Heart left ventricle (tissue), 16 donors: ENCODE measurements around the gene SCGB2B2. TPM values are rescaled to one million over a fixed set of nuclear protein-coding genes. Genes with fewer than 3 reads are reported as not detected.
"Not testable (repeated sequence)": the region's sequence is repeated elsewhere in the genome, so short reads cannot be mapped to it uniquely, and the experiment has no call there.

ENCODE experiments used
- ATAC-seq, 4 donors: fragments of 200-7000 bp; cut with Tn5 transposase; one replicate each; pipeline ENCODE4 v1.9.1; 2020 to 2022; ENCODE audit warnings: moderate library complexity in 4 of 4, mild to moderate bottlenecking in 3 of 4, moderate number of reproducible peaks in 1 of 4
- DNase-seq, 5 donors: peaks; one replicate each; pipeline ENCODE4 v3.0.0-alpha.2; 2020
- H3K27ac ChIP-seq, 12 donors: fragments of 200-600 bp; sonication (generic) in 4 of 12; one replicate each; pipeline versions ENCODE4 v1.5.0 to v1.8.0; 2016 to 2022; ENCODE audit warnings: mild to moderate bottlenecking in 2 of 12
- H3K27me3 ChIP-seq, 9 donors: fragments of 200-600 bp; sonication (generic) in 2 of 9; one replicate each; pipeline versions ENCODE4 v1.5.1 to v1.8.0; 2016 to 2022; ENCODE audit warnings: mild to moderate bottlenecking in 3 of 9
- H3K36me3 ChIP-seq, 9 donors: fragments of 200-600 bp; sonication (generic) in 2 of 9; one replicate each; pipeline versions ENCODE4 v1.5.0 to v1.8.0; 2018 to 2022; ENCODE audit warnings: mild to moderate bottlenecking in 2 of 9
- H3K4me1 ChIP-seq, 12 donors: fragments of 200-600 bp; sonication (generic) in 4 of 12; one replicate each; pipeline versions ENCODE4 v1.5.0 to v1.8.0; 2016 to 2022; ENCODE audit warnings: mild to moderate bottlenecking in 3 of 12
- H3K4me3 ChIP-seq, 12 donors: fragments of 200-600 bp; sonication (generic) in 4 of 12; one replicate each; pipeline versions ENCODE4 v1.5.0 to v1.8.0; 2017 to 2022; ENCODE audit warnings: mild to moderate bottlenecking in 9 of 12, moderate library complexity in 4 of 12
- H3K9me3 ChIP-seq, 12 donors: fragments of 200-600 bp; sonication (generic) in 4 of 12; one replicate each; pipeline versions ENCODE4 v1.5.0 to v1.8.0; 2016 to 2022; ENCODE audit warnings: mild to moderate bottlenecking in 1 of 12
- CTCF ChIP-seq, 12 donors: fragments of 200-600 bp; sonication (generic) in 4 of 12; IDR thresholded peaks; one replicate each; pipeline versions ENCODE4 v1.5.0 to v1.8.0; 2018 to 2022; ENCODE audit warnings: antibody characterized with exemption in 12 of 12, mild to moderate bottlenecking in 5 of 12
- POLR2A ChIP-seq, 2 donors: fragments of 450-650 bp; IDR thresholded peaks; one replicate each; pipeline ENCODE4 v1.6.1; 2017; ENCODE audit warnings: antibody characterized with exemption in 2 of 2, mild to moderate bottlenecking in 2 of 2, moderate library complexity in 2 of 2
- WGBS, 4 donors: extraction: QIAGEN DNeasy Blood & Tissue Kit in 2 of 4; methylation state at CpG; one replicate each; pipeline versions ENCODE4 v1.1.5 to v1.1.7; 2013 to 2018; 5-methylcytosine and 5-hydroxymethylcytosine counted together
- intact Hi-C, 10 donors: fragments of 100-400 bp; cut with DNase I; formaldehyde crosslinking; loops; one replicate each; pipeline versions ENCODE4 v1.11.1 to v1.14.2; 2022
- polyA plus RNA-seq, 2 donors: library from polyadenylated mRNA; stranded (reverse); fragments of 200-250 nt; gene quantifications; one replicate each; pipeline ENCODE4 v1.2.3, GENCODE V29; 2013
- total RNA-seq, 9 donors: library from RNA; depleted of rRNA in 2 of 9; stranded (reverse); fragments of >200 nt in 2 of 9; fragmentation: NEBNext Ultra II Directional in 3 of 9; extraction: Animal tissue kit (Norgen Biotek cat#: 25700) in 3 of 9; gene quantifications; one replicate each; pipeline versions ENCODE4 v1.1.0 to v1.2.4, GENCODE V29; 2016 to 2023
- donor health status: ischemic (EF 13 %, LVEDD 7.1; RV severe dilation, severe dysfunction).
- donor health status: healthy with polysubstance abuse.
- donor health status: DM: no; HTN: yes; CAD: no.
- donor health status: DM: no; HTN: no; CAD: no.
- donor health status: ischemic (EF 25% LVEDD 6.9; RV normal size, moderate dysfunction).
- donor health status: ischemic (EF 25% LVEDD 5.7; RV mildly dilated, moderate dysfunction).
- donor health status: healthy.
- donor health status: DM: yes; HTN: yes; CAD: no.
- donor health status: ischemic (EF 35%, LVEDD 5.7; RV mildly dilated, moderate dysfunction).
- donor health status: nonischemic (EF 11% LVEDD 7.7; RV severe dilation, severe dysfunction).
- donor health status: DM: yes; HTN: yes; CAD: no.
- donor health status: PGD.
- donor health status: ischemic (EF 29% LVEDD 5.4; RV normal size, mild dysfunction).
- donor health status: nonischemic (EF 23%, LVEDD 6.1; RV moderate dilation, normal function).

The SCGB2B2 gene
- total and polyA plus RNA-seq, 11 donors = 0.11 to 1.7 (median 0.79) TPM; not detected in 1

DNA sequence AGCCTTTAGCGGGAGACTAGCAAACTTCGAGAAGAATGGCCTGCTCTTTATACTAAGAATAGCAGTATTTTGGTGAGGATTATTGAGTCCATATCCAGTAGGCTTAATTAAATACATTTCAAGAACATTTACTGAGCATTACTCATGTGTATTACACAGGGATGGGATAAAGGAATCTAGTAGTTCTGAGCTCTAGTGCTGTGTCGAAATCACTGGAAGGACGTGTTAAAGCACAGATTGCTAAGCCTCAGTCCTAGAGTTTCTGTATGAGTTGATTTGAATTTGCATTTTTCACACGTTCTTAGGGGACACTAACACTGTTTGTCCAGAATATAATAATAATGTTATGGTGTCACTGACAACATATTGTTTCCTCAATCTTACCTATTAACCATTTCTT, 9.5 kb upstream of the SCGB2B2 start:
- 90 to 93% (median 91%) methylated on average over 5 of the region's 5 CpGs for WGBS, 4 donors
- ATAC-seq = no peak
- peaks cover 0 to 69% (median 39%) of the 10 kb centered on the region in 12 donors for H3K9me3 ChIP-seq

GRCh38 chr19:34685266-34685665, 8.3 kb upstream of the SCGB2B2 start:
- 79 to 100% (median 98%) methylated on average over 5 of the region's 5 CpGs for WGBS, 4 donors
- DNase-seq, H3K27ac ChIP-seq, ATAC-seq, H3K27me3 ChIP-seq, intact Hi-C loops, H3K4me3 ChIP-seq, H3K4me1 ChIP-seq: not testable (repeated sequence)
- peaks cover 0 to 81% (median 44%) of the 10 kb centered on the region in 12 donors for H3K9me3 ChIP-seq
- H3K36me3 ChIP-seq = peaks cover 0 to 55% (median 45%) of the 10 kb centered on the region in 9 donors

More for the DNA sequence above, 9.5 kb upstream of the SCGB2B2 start:
- Histone ChIP-seq H3K4me1 (no peaks in the 10 kb centered on the region), H3K27me3 (no peaks in the 10 kb centered on the region), H3K27ac (no peak overlapping the region), H3K4me3 (no peak overlapping the region), H3K36me3 (peaks cover 0 to 43% (median 34%) of the 10 kb centered on the region in 9 donors)
- TF ChIP-seq CTCF (IDR thresholded peaks at IDR 0.05) (no peak), POLR2A (IDR thresholded peaks at IDR 0.05) (no peak)
- DNase-seq = no peak
- intact Hi-C loops = no loop called here

- 94 to 97% (median 97%) methylated on average over 9 of the region's 9 CpGs for WGBS, 4 donors
- no peak for DNase-seq
- H3K4me3 ChIP-seq = no peak overlapping the region
- H3K9me3 ChIP-seq = peaks cover 0 to 71% (median 37%) of the 10 kb centered on the region in 12 donors
- intact Hi-C loops = no loop called here
- no peak for ATAC-seq
- H3K36me3 ChIP-seq = peaks cover 0 to 74% (median 58%) of the 10 kb centered on the region in 9 donors
- H3K27ac ChIP-seq = no peak overlapping the region
- no peaks in the 10 kb centered on the region for H3K27me3 ChIP-seq
- H3K4me1 ChIP-seq = peaks cover 0 to 25% (median 12%) of the 10 kb centered on the region in 12 donors
- TF ChIP-seq CTCF (IDR thresholded peaks at IDR 0.05) (no peak), POLR2A (IDR thresholded peaks at IDR 0.05) (no peak)
Observed at GRCh38 chr19:34681478-34681877, 4.5 kb upstream of the SCGB2B2 start.

GRCh38 chr19:34678421-34678820, 1.5 kb upstream of the SCGB2B2 start:
- intact Hi-C loops = loop anchor here in 6 of 10 donors (5.0 kb wide), 1 partner anchor 54 kb away; the partner anchor contains the start of gene ZNF181 (in 6 of the 6)
- H3K27ac ChIP-seq = peak overlapping the region in 9 of 12 donors; percentile 93 to 100 (median 98)
- ATAC-seq (no peak), DNase-seq (no peak)
- 43 to 60% (median 51%) methylated on average over 10 of the region's 10 CpGs for WGBS, 4 donors
- TF ChIP-seq POLR2A (IDR thresholded peaks at IDR 0.05) = no peak
- peaks cover 0 to 40% (median 12%) of the 10 kb centered on the region in 12 donors for H3K9me3 ChIP-seq
- peak overlapping the region; percentile 62 to 95 (median 79) for H3K4me3 ChIP-seq
- peaks cover 0 to 51% (median 44%) of the 10 kb centered on the region in 9 donors for H3K36me3 ChIP-seq
- H3K4me1 ChIP-seq = peaks cover 0 to 35% (median 16%) of the 10 kb centered on the region in 12 donors
- H3K27me3 ChIP-seq = no peaks in the 10 kb centered on the region

DNA sequence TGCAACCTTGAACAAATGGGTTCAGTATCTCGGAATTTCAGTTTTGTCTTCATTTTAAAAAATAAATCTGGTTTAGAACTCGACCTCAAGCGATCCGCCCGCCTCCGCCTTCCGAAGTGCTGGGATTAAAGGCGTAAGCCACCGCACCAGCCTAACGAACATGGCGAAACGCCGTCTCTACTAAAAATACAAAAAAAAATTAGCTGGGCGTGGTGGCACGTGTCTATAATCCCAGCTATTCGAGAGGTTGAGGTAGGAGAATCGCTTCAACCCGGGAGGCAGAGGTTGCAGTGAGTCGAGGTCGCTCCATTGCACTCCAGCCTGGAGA, 1.1 kb upstream of the SCGB2B2 start:
- no peak for DNase-seq
- peak overlapping the region; percentile 93 to 100 (median 98) for H3K27ac ChIP-seq
- no peaks in the 10 kb centered on the region for H3K27me3 ChIP-seq
- peaks cover 0 to 47% (median 40%) of the 10 kb centered on the region in 9 donors for H3K36me3 ChIP-seq
- peaks cover 0 to 36% (median 11%) of the 10 kb centered on the region in 12 donors for H3K9me3 ChIP-seq
- WGBS, 4 donors = 1 to 2% (median 1%) methylated on average over 20 of the region's 20 CpGs
- TF ChIP-seq CTCF (IDR thresholded peaks at IDR 0.05) (no peak), POLR2A (IDR thresholded peaks at IDR 0.05) (no peak)
- ATAC-seq = no peak
- peak overlapping the region; percentile 62 to 95 (median 79) for H3K4me3 ChIP-seq
- H3K4me1 ChIP-seq = peaks cover 0 to 35% (median 16%) of the 10 kb centered on the region in 12 donors
- intact Hi-C loops = loop anchor here in 6 of 10 donors (5.0 kb wide), 1 partner anchor 54 kb away; the partner anchor contains the start of gene ZNF181 (in 6 of the 6)
